GM23338 (cell line): ENCODE data around the gene PTPRN2. TPM values are rescaled to one million over a fixed set of nuclear protein-coding genes. Genes with fewer than 3 reads are reported as not detected.

Experiments
- ATAC-seq: fragments of 200-7000 bp; cut with Tn5 transposase; 3 replicates; pipeline ENCODE4 v1.9.1; 2020
- DNase-seq: peaks from one replicate; pipeline ENCODE4 v3.0.0-alpha.2; 2015; ENCODE audit warnings: low spot score
- H2AFZ ChIP-seq: fragments of 200-600 bp; sonication (generic); 2 replicates; pipeline ENCODE4 v1.8.0; 2016; ENCODE audit warnings: antibody characterized with exemption, mild to moderate bottlenecking, moderate library complexity
- H3F3A ChIP-seq: fragments of 200-600 bp; sonication (generic); replicated peaks from 2 replicates; pipeline ENCODE4 v1.8.0; 2017; ENCODE audit warnings: antibody characterized with exemption, mixed run types, low read depth
- H3K27ac ChIP-seq: fragments of 200-600 bp; sonication (generic); 2 replicates; pipeline ENCODE4 v1.6.1; 2016; ENCODE audit warnings: low read depth
- H3K27me3 ChIP-seq: fragments of 200-600 bp; sonication (generic); 2 replicates; pipeline ENCODE4 v1.8.0; 2016; ENCODE audit warnings: mild to moderate bottlenecking, mixed run types, moderate library complexity; ENCODE audit not compliant: insufficient read depth
- H3K36me3 ChIP-seq: fragments of 200-600 bp; sonication (generic); 2 replicates; pipeline ENCODE4 v1.8.0; 2016; ENCODE audit warnings: mild to moderate bottlenecking; ENCODE audit not compliant: insufficient read depth
- H3K4me1 ChIP-seq: fragments of 200-600 bp; sonication (generic); 2 replicates; pipeline ENCODE4 v1.8.0; 2016; ENCODE audit warnings: mild to moderate bottlenecking, moderate library complexity; ENCODE audit not compliant: insufficient read depth
- H3K4me2 ChIP-seq: fragments of 200-600 bp; sonication (generic); 2 replicates; pipeline ENCODE4 v1.7.1; 2017; ENCODE audit warnings: mixed run types
- H3K4me3 ChIP-seq: fragments of 200-600 bp; sonication (generic); 2 replicates; pipeline ENCODE4 v1.6.1; 2016; ENCODE audit warnings: mixed run types
- H3K79me2 ChIP-seq: fragments of 200-600 bp; sonication (generic); replicated peaks from 2 replicates; pipeline ENCODE4 v1.8.0; 2017; ENCODE audit warnings: mild to moderate bottlenecking; ENCODE audit not compliant: insufficient read depth
- H3K9me2 ChIP-seq: fragments of 200-600 bp; sonication (generic); 2 replicates; pipeline ENCODE4 v1.8.0; 2017; ENCODE audit not compliant: insufficient read depth
- H4K20me1 ChIP-seq: fragments of 200-600 bp; sonication (generic); replicated peaks from 2 replicates; pipeline ENCODE4 v1.8.0; 2017; ENCODE audit warnings: mild to moderate bottlenecking; ENCODE audit not compliant: insufficient read depth
- H3K27ac Mint-ChIP-seq: 2 replicates; pipeline ENCODE4 v1.8.0; 2020; ENCODE audit warnings: inconsistent platforms, mild to moderate bottlenecking, moderate library complexity, mixed read lengths
- H3K27me3 Mint-ChIP-seq: 3 replicates; pipeline ENCODE4 v1.8.0; 2022; ENCODE audit warnings: low read depth, mild to moderate bottlenecking, moderate library complexity, mixed read lengths, inconsistent platforms; ENCODE audit not compliant: insufficient read depth, poor library complexity
- H3K36me3 Mint-ChIP-seq: 3 replicates; pipeline ENCODE4 v1.8.0; 2021; ENCODE audit warnings: low read depth, mild to moderate bottlenecking, inconsistent platforms, moderate library complexity, mixed read lengths
- H3K4me1 Mint-ChIP-seq: 3 replicates; pipeline ENCODE4 v1.8.0; 2020; ENCODE audit warnings: mild to moderate bottlenecking, inconsistent platforms, mixed read lengths
- H3K4me3 Mint-ChIP-seq: 3 replicates; pipeline ENCODE4 v1.8.0; 2021; ENCODE audit warnings: moderate library complexity, mild to moderate bottlenecking, inconsistent platforms, mixed read lengths
- H3K9me3 Mint-ChIP-seq: 3 replicates; pipeline ENCODE4 v1.8.0; 2020; ENCODE audit warnings: moderate library complexity, mild to moderate bottlenecking, inconsistent platforms, mixed read lengths
- EZH2 ChIP-seq: fragments of 200-600 bp; sonication (generic); IDR thresholded peaks from one replicate; pipeline ENCODE4 v1.8.0; 2017; ENCODE audit warnings: antibody characterized with exemption, mild to moderate bottlenecking, low read depth; ENCODE audit not compliant: unreplicated experiment
- JUNB ChIP-seq: IDR thresholded peaks from one replicate; pipeline ENCODE4 v1.6.1; 2016; ENCODE audit warnings: antibody characterized with exemption; ENCODE audit not compliant: unreplicated experiment
- NANOG ChIP-seq: IDR thresholded peaks from 2 replicates; pipeline ENCODE4 v1.6.1; 2016; ENCODE audit warnings: antibody characterized with exemption, borderline replicate concordance
- STAT1 ChIP-seq: IDR thresholded peaks from one replicate; pipeline ENCODE4 v1.6.1; 2016; ENCODE audit warnings: antibody characterized with exemption; ENCODE audit not compliant: unreplicated experiment
- polyA plus RNA-seq: library from polyadenylated mRNA; unstranded; fragments of >200 nt; fragmentation: Nextera tagmentation; extraction: Ambion mirVana; gene quantifications from 2 replicates; pipeline ENCODE4 v1.2.1, GENCODE V29; 2016
- total RNA-seq: library from RNA; depleted of rRNA; stranded (reverse); fragments of >200 nt; shearing (Covaris generic); gene quantifications from 2 replicates; pipeline ENCODE4 v1.2.3, GENCODE V29; 2014
- TF ChIP-seq, protein P1 (sequence below): fragments of 250-450 bp; sonication (Bioruptor Pico); IDR thresholded peaks from 2 replicates; pipeline ENCODE4 v1.5.0; 2020; ENCODE audit warnings: mild to moderate bottlenecking, moderate library complexity
- TF ChIP-seq, protein P2 (sequence below): IDR thresholded peaks from one replicate; pipeline ENCODE4 v1.6.1; 2018; ENCODE audit warnings: antibody characterized with exemption; ENCODE audit not compliant: unreplicated experiment
- TF ChIP-seq, protein P3 (sequence below): IDR thresholded peaks from 2 replicates; pipeline ENCODE4 v1.6.1; 2016; ENCODE audit warnings: antibody characterized with exemption

PTPRN2 gene
- total and polyA plus RNA-seq, 2 experiments from 2014 or later = 0.87 to 4.0 TPM

DNA sequence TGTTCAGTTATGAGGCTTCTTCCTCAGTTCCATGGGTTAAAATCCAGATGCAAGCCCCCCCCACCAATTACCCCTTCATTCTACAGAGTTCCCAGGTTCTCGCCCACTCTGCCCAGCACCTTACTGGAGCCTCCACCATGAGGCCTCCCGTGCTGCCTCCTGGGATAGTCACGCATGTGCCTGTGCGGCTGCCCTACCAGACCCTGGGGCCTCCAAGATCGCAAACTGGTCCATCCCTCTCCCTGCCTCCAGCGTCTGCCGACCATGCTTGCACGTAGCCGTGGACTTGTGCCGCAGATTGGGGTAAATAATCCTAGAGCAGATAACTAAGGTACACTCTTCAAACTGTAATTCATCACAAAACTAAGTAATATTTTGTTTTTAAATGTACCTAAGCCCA, 611.2 kb downstream of the PTPRN2 start:
- Histone ChIP-seq H4K20me1 (no peaks in the 10 kb centered on the region), H3K27ac (no peak overlapping the region), H3K79me2 (no peaks in the 10 kb centered on the region), H3K4me3 (no peak overlapping the region), H3K9me2 (no peaks in the 10 kb centered on the region), H3K4me2 (no peak overlapping the region), H3K36me3 (peaks cover 8% of the 10 kb centered on the region; the same call in 1 of the 2 replicates), H2AFZ (no peak overlapping the region), H3F3A (no peaks in the 10 kb centered on the region), H3K27me3 (no peaks in the 10 kb centered on the region), H3K4me1 (no peaks in the 10 kb centered on the region)
- no peak for DNase-seq
- TF ChIP-seq, protein P1, sequence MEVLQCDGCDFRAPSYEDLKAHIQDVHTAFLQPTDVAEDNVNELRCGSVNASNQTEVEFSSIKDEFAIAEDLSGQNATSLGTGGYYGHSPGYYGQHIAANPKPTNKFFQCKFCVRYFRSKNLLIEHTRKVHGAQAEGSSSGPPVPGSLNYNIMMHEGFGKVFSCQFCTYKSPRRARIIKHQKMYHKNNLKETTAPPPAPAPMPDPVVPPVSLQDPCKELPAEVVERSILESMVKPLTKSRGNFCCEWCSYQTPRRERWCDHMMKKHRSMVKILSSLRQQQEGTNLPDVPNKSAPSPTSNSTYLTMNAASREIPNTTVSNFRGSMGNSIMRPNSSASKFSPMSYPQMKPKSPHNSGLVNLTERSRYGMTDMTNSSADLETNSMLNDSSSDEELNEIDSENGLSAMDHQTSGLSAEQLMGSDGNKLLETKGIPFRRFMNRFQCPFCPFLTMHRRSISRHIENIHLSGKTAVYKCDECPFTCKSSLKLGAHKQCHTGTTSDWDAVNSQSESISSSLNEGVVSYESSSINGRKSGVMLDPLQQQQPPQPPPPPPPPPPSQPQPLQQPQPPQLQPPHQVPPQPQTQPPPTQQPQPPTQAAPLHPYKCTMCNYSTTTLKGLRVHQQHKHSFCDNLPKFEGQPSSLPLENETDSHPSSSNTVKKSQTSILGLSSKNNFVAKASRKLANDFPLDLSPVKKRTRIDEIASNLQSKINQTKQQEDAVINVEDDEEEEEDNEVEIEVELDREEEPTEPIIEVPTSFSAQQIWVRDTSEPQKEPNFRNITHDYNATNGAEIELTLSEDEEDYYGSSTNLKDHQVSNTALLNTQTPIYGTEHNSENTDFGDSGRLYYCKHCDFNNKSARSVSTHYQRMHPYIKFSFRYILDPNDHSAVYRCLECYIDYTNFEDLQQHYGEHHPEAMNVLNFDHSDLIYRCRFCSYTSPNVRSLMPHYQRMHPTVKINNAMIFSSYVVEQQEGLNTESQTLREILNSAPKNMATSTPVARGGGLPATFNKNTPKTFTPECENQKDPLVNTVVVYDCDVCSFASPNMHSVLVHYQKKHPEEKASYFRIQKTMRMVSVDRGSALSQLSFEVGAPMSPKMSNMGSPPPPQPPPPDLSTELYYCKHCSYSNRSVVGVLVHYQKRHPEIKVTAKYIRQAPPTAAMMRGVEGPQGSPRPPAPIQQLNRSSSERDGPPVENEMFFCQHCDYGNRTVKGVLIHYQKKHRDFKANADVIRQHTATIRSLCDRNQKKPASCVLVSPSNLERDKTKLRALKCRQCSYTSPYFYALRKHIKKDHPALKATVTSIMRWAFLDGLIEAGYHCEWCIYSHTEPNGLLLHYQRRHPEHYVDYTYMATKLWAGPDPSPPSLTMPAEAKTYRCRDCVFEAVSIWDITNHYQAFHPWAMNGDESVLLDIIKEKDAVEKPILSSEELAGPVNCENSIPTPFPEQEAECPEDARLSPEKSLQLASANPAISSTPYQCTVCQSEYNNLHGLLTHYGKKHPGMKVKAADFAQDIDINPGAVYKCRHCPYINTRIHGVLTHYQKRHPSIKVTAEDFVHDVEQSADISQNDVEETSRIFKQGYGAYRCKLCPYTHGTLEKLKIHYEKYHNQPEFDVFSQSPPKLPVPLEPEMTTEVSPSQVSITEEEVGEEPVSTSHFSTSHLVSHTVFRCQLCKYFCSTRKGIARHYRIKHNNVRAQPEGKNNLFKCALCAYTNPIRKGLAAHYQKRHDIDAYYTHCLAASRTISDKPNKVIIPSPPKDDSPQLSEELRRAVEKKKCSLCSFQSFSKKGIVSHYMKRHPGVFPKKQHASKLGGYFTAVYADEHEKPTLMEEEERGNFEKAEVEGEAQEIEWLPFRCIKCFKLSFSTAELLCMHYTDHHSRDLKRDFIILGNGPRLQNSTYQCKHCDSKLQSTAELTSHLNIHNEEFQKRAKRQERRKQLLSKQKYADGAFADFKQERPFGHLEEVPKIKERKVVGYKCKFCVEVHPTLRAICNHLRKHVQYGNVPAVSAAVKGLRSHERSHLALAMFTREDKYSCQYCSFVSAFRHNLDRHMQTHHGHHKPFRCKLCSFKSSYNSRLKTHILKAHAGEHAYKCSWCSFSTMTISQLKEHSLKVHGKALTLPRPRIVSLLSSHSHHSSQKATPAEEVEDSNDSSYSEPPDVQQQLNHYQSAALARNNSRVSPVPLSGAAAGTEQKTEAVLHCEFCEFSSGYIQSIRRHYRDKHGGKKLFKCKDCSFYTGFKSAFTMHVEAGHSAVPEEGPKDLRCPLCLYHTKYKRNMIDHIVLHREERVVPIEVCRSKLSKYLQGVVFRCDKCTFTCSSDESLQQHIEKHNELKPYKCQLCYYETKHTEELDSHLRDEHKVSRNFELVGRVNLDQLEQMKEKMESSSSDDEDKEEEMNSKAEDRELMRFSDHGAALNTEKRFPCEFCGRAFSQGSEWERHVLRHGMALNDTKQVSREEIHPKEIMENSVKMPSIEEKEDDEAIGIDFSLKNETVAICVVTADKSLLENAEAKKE (CRISPR knock-in tag) = no peak
- no peak for TF ChIP-seq STAT1
- TF ChIP-seq JUNB = no peak
- Mint-ChIP-seq H3K4me1 (no peaks in the 10 kb centered on the region), H3K4me3 (no peak overlapping the region), H3K27me3 (peaks cover 8% of the 10 kb centered on the region), H3K9me3 (peaks cover 87% of the 10 kb centered on the region; the same call in 2 of the 3 replicates), H3K27ac (no peak overlapping the region), H3K36me3 (peaks cover 47% of the 10 kb centered on the region)
- no peak for ATAC-seq

DNA sequence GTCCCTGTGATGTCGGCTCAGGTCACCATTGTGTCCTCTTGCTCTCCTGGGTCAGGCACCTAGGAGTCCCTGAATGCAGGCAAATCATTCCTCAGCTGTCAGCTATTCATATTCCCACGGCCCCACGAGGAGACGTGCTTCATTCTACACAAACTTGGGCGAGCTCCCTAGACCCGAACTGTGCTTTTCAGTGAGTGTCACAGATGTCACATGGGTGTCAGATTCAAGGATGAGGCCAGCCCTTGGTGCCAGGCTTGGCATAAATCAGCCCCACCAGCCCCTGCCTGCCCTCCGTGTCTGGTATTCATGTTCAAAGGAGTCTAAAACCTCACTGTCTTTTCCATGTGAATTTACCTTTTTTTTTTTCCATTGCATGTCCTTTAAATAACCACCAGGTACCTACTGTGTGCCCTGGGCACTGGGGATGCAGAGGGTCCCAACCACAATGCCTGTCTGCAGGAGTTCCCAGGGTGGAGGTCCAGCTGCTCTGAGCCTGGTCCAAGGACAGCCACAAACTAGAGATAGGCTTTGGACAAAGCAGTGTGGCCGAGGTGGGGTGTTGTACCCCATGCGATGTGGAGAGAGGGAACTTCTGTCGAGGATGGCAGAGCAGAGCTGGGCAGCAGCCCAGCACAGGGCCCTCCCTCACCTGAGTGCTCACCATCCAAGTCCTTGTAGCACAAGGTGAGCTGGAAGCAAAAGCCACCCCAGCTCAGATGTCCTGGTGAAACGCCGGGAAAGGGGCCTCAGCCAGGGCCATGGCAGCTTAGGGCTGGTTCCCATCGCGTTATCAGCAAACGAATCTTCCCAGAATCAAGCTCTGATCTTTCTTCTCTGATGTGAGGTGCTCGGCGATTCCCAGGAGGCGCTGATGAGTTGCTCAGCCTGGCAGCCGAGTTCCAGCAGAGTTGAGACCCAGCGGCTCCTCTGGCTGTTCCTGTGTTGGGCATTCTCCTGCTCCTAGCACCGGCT, 611.9 kb downstream of the PTPRN2 start:
- no peak for ATAC-seq
- TF ChIP-seq, protein P2, sequence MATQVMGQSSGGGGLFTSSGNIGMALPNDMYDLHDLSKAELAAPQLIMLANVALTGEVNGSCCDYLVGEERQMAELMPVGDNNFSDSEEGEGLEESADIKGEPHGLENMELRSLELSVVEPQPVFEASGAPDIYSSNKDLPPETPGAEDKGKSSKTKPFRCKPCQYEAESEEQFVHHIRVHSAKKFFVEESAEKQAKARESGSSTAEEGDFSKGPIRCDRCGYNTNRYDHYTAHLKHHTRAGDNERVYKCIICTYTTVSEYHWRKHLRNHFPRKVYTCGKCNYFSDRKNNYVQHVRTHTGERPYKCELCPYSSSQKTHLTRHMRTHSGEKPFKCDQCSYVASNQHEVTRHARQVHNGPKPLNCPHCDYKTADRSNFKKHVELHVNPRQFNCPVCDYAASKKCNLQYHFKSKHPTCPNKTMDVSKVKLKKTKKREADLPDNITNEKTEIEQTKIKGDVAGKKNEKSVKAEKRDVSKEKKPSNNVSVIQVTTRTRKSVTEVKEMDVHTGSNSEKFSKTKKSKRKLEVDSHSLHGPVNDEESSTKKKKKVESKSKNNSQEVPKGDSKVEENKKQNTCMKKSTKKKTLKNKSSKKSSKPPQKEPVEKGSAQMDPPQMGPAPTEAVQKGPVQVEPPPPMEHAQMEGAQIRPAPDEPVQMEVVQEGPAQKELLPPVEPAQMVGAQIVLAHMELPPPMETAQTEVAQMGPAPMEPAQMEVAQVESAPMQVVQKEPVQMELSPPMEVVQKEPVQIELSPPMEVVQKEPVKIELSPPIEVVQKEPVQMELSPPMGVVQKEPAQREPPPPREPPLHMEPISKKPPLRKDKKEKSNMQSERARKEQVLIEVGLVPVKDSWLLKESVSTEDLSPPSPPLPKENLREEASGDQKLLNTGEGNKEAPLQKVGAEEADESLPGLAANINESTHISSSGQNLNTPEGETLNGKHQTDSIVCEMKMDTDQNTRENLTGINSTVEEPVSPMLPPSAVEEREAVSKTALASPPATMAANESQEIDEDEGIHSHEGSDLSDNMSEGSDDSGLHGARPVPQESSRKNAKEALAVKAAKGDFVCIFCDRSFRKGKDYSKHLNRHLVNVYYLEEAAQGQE = no peak
- TF ChIP-seq JUNB (no peak), EZH2 (no peak), NANOG (no peak)
- TF ChIP-seq, protein P3, sequence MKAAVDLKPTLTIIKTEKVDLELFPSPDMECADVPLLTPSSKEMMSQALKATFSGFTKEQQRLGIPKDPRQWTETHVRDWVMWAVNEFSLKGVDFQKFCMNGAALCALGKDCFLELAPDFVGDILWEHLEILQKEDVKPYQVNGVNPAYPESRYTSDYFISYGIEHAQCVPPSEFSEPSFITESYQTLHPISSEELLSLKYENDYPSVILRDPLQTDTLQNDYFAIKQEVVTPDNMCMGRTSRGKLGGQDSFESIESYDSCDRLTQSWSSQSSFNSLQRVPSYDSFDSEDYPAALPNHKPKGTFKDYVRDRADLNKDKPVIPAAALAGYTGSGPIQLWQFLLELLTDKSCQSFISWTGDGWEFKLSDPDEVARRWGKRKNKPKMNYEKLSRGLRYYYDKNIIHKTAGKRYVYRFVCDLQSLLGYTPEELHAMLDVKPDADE = no peak

More for the DNA sequence above, 611.9 kb downstream of the PTPRN2 start:
- no peak overlapping the region for H3K27ac Mint-ChIP-seq
- Histone ChIP-seq H3K79me2 (no peaks in the 10 kb centered on the region), H3K27ac (no peak overlapping the region), H3K4me3 (no peak overlapping the region), H2AFZ (no peak overlapping the region), H3K36me3 (peaks cover 8% of the 10 kb centered on the region; the same call in 1 of the 2 replicates), H3K27me3 (no peaks in the 10 kb centered on the region), H3F3A (no peaks in the 10 kb centered on the region), H4K20me1 (no peaks in the 10 kb centered on the region), H3K9me2 (no peaks in the 10 kb centered on the region), H3K4me1 (no peaks in the 10 kb centered on the region), H3K4me2 (no peak overlapping the region)
- DNase-seq = no peak
- H3K27me3 Mint-ChIP-seq = peaks cover 6% of the 10 kb centered on the region
- no peaks in the 10 kb centered on the region for H3K4me1 Mint-ChIP-seq
- peaks cover 80% of the 10 kb centered on the region; the same call in 2 of the 3 replicates for H3K9me3 Mint-ChIP-seq
- H3K4me3 Mint-ChIP-seq = no peak overlapping the region
- peaks cover 48% of the 10 kb centered on the region for H3K36me3 Mint-ChIP-seq
